HEK293T (cell line): ENCODE data around the gene HOXA13.

Source experiments
- ARNT ChIP-seq: fragments of 450-650 bp; IDR thresholded peaks from 2 replicates; pipeline ENCODE4 v1.6.1; 2017; ENCODE audit warnings: mild to moderate bottlenecking
- BHLHE40 ChIP-seq: fragments of 450-650 bp; IDR thresholded peaks from 2 replicates; pipeline ENCODE4 v1.6.1; 2016; ENCODE audit warnings: mild to moderate bottlenecking, moderate library complexity, borderline replicate concordance
- CTBP1 ChIP-seq: fragments of 450-650 bp; IDR thresholded peaks from 2 replicates; pipeline ENCODE4 v1.6.1; 2016; ENCODE audit warnings: borderline replicate concordance
- ELF4 ChIP-seq: fragments of 450-650 bp; IDR thresholded peaks from 2 replicates; pipeline ENCODE4 v1.6.1; 2017; ENCODE audit warnings: antibody characterized with exemption
- FOXA1 ChIP-seq: fragments of 450-650 bp; IDR thresholded peaks from 2 replicates; pipeline ENCODE4 v1.6.1; 2016; ENCODE audit warnings: mild to moderate bottlenecking
- FOXM1 ChIP-seq: fragments of 450-650 bp; IDR thresholded peaks from 2 replicates; pipeline ENCODE4 v1.6.1; 2017; ENCODE audit warnings: mild to moderate bottlenecking, borderline replicate concordance
- HDGF ChIP-seq: fragments of 450-650 bp; IDR thresholded peaks from 2 replicates; pipeline ENCODE4 v1.6.1; 2017; ENCODE audit warnings: antibody characterized with exemption, borderline replicate concordance
- L3MBTL2 ChIP-seq: fragments of 450-650 bp; conservative IDR thresholded peaks from 2 replicates; pipeline ENCODE4 v1.6.1; 2016; ENCODE audit warnings: mild to moderate bottlenecking
- LEF1 ChIP-seq: fragments of 450-650 bp; IDR thresholded peaks from 2 replicates; pipeline ENCODE4 v1.6.1; 2017; ENCODE audit warnings: mild to moderate bottlenecking, borderline replicate concordance
- NFRKB ChIP-seq: fragments of 450-650 bp; IDR thresholded peaks from 2 replicates; pipeline ENCODE4 v1.6.1; 2016; ENCODE audit warnings: mild to moderate bottlenecking, moderate library complexity
- SP1 ChIP-seq: fragments of 450-650 bp; IDR thresholded peaks from 2 replicates; pipeline ENCODE4 v1.6.1; 2017
- SUZ12 ChIP-seq: fragments of 450-650 bp; IDR thresholded peaks from 2 replicates; pipeline ENCODE4 v1.6.1; 2016; ENCODE audit warnings: mild to moderate bottlenecking
- TARDBP ChIP-seq: fragments of 450-650 bp; IDR thresholded peaks from 2 replicates; pipeline ENCODE4 v1.6.1; 2016
- ZNF384 ChIP-seq: fragments of 450-650 bp; IDR thresholded peaks from 2 replicates; pipeline ENCODE4 v1.6.1; 2016

DNA sequence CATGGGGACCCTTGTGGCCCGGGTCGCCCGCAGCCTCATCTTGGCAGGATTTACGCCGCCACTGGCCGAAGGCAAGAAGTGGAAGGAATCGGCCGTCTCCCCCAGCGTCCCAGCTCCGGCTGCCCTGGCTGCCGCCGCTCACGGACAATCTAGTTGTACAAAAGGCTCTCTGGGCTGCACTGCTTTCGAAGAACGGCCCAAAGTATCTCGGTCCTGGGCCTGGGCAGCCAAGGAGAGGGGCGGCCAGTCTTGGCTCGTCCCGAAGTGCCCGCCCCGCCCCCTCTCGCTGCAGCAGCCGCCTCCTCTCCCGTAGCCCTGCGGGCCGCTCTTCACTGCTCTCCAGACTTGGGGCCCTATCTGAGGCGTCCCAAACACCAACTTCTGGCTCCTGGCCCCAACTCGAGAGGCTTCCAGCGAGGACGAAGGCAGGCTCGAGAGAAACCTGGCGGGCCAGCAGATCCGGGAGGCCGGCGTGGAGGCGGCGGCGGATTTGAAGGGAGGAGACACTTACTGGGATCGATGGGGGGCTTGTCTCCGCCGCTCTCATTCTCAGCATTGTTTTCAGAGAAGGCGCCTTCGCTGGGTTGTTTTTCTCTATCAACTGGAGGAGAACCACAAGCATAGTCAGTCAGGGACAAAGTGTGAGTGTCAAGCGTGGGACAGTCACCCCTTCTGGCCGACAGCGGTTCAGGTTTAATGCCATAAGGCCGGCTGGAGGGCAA is 35.4 kb downstream of the HOXA13 start:
- TF ChIP-seq LEF1 = no peak
- TF ChIP-seq FOXM1 = no peak
- no peak for TF ChIP-seq CTBP1
- no peak for TF ChIP-seq BHLHE40
- TF ChIP-seq NFRKB = no peak
- TF ChIP-seq TARDBP = no peak
- no peak for TF ChIP-seq FOXA1
- TF ChIP-seq SP1 = no peak
- no peak for TF ChIP-seq HDGF
- TF ChIP-seq ELF4 = no peak
- TF ChIP-seq SUZ12 = no peak
- no peak for TF ChIP-seq L3MBTL2
- no peak for TF ChIP-seq ARNT
- no peak for TF ChIP-seq ZNF384
